Nephron progenitor cell (in vitro differentiated cells): ENCODE data around the gene POLL.
A peak's percentile ranks its signal among the peaks of the same experiment; 100 is the strongest.

Experiments used
- DNase-seq: peaks from one replicate; pipeline ENCODE4 v3.0.0; 2021
- H3K27ac Mint-ChIP-seq: 2 replicates; pipeline ENCODE4 v1.8.0; 2021; ENCODE audit warnings: mild to moderate bottlenecking, moderate library complexity, mixed read lengths
- H3K27me3 Mint-ChIP-seq: 2 replicates; pipeline ENCODE4 v1.8.0; 2021; ENCODE audit warnings: mild to moderate bottlenecking, low read depth, mixed read lengths; ENCODE audit not compliant: poor library complexity
- H3K36me3 Mint-ChIP-seq: 2 replicates; pipeline ENCODE4 v1.8.0; 2021; ENCODE audit warnings: low read depth, mixed read lengths
- H3K4me1 Mint-ChIP-seq: 2 replicates; pipeline ENCODE4 v1.8.0; 2021; ENCODE audit warnings: mixed read lengths
- H3K4me3 Mint-ChIP-seq: 2 replicates; pipeline ENCODE4 v1.8.0; 2021; ENCODE audit warnings: mild to moderate bottlenecking, moderate library complexity, mixed read lengths
- H3K9me3 Mint-ChIP-seq: 2 replicates; pipeline ENCODE4 v1.8.0; 2021; ENCODE audit warnings: mild to moderate bottlenecking, moderate library complexity, mixed read lengths
- TF ChIP-seq, protein P1 (sequence below): fragments of 200-600 bp; sonication (generic); IDR thresholded peaks from 2 replicates; pipeline ENCODE4 v1.5.0; 2021; ENCODE audit warnings: antibody characterized with exemption

The POLL gene

DNA sequence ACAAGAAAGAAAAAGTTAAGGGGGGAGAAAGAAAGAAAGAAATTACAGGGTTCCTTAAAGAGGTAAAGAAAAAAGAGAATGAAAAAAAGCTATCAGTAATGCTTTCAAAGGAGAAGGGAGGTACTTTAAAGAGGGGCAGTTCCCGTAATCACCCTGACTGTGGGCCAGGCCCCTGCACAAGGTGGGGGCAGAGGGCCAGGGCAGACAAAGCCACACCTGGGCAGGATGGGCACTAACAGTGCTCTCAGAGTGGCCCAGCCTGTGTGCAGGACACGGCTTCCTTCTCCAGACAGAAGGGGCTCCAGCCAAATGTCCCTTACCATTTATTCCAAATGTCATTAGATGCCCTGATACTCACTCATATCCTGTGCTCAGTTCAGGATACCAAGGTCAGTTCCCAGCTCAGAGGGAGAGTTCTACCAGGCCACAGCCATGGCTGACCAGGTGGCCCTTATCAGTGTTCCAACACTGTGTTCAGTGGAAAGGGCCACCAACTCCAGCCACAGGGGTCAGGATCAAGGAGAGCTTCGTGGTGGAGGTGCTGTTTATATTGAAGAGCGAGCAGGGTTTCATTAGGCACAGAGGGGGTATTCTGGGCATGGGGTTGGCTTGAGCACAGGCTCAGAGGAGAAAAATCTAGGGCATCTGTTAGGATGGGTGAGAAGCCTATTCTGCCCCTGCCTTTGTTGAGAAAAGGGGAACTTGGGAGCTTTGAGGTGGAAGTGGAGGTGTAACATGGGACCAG is 29.9 kb upstream of the POLL start:
- H3K27ac Mint-ChIP-seq = peak overlapping the region; percentile 57
- TF ChIP-seq, protein P1, sequence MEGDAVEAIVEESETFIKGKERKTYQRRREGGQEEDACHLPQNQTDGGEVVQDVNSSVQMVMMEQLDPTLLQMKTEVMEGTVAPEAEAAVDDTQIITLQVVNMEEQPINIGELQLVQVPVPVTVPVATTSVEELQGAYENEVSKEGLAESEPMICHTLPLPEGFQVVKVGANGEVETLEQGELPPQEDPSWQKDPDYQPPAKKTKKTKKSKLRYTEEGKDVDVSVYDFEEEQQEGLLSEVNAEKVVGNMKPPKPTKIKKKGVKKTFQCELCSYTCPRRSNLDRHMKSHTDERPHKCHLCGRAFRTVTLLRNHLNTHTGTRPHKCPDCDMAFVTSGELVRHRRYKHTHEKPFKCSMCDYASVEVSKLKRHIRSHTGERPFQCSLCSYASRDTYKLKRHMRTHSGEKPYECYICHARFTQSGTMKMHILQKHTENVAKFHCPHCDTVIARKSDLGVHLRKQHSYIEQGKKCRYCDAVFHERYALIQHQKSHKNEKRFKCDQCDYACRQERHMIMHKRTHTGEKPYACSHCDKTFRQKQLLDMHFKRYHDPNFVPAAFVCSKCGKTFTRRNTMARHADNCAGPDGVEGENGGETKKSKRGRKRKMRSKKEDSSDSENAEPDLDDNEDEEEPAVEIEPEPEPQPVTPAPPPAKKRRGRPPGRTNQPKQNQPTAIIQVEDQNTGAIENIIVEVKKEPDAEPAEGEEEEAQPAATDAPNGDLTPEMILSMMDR = no peak
- peaks cover 48% of the 10 kb centered on the region for H3K4me1 Mint-ChIP-seq
- peaks cover 23% of the 10 kb centered on the region for H3K36me3 Mint-ChIP-seq
- H3K4me3 Mint-ChIP-seq = no peak overlapping the region
- peaks cover 5% of the 10 kb centered on the region for H3K27me3 Mint-ChIP-seq
- DNase-seq = no peak
- H3K9me3 Mint-ChIP-seq = no peaks in the 10 kb centered on the region

DNA sequence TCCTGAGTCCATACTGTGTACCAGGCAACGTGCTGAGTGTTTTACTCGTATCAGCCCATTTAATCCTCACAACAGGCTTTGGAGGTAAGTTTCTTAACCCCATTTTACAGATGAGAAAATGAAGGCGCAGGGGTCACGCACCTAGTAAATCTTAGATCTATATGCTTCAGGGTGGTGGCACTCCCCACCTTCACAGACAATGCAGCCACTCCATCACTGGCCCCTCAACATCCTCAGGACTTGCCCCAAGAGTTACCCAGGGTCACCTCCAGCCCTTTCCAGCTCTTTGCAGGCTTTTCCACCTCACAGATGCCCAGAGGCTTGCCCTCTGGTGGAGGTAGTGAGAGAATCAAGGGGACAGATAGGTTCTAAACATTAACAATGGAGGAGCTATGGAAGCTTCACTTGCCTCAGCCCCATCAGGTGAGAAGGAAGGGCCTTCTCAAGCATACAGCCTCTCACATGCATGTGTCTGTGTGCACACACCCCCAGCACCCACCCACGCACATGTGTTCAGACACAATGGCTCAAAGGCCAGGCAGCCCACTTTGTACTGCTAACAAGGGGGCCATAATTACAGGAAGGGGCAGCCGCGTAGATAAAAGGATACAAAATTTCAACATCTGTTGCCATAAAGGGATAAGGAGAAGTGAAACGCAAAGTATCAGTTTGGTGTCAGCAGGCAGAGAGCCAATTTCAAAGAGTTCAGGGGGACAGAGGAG is 29.2 kb upstream of the POLL start:
- H3K36me3 Mint-ChIP-seq = peaks cover 16% of the 10 kb centered on the region
- no peak overlapping the region for H3K4me3 Mint-ChIP-seq
- TF ChIP-seq, protein P1 = no peak
- no peak for DNase-seq
- peaks cover 54% of the 10 kb centered on the region for H3K4me1 Mint-ChIP-seq
- H3K27ac Mint-ChIP-seq = peak overlapping the region; percentile 18
- peaks cover 5% of the 10 kb centered on the region for H3K27me3 Mint-ChIP-seq
- H3K9me3 Mint-ChIP-seq = no peaks in the 10 kb centered on the region

DNA sequence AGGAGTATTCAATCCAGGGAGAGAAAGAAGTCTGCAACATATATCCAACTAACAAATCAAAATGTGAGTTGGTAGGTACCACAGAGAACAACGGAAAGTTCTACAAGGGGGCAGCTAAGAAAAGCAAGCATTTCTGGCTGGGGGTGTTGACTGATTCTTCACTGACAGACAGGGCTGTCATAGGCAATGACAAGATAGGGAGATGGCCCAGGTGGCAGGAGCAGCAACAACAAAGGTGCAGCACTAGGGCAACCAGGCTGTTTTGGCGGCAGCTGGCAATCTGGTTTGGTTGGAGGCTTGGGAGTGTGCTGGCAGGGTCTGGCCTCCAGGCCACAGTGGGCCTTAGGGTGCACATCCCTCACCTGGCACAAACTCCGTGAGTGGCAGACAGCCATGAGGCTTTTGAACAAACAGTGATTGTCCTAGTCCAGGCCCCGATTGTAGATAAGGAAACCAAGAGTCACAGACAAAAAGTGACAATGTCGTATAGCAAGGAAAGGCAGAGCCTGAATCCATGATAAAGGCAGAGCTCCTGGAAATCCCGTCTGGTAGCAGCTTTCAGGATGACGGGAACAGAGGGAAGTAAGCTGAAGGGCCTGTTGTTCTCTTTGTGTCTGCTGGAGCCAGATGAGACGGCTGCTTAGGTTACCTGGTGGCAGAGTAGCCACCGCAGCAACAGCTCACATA is 28.5 kb upstream of the POLL start:
- H3K4me1 Mint-ChIP-seq = peaks cover 58% of the 10 kb centered on the region
- no peaks in the 10 kb centered on the region for H3K9me3 Mint-ChIP-seq
- H3K4me3 Mint-ChIP-seq = no peak overlapping the region
- peak overlapping the region; percentile 66 for H3K27ac Mint-ChIP-seq
- no peak for DNase-seq
- H3K27me3 Mint-ChIP-seq = peaks cover 3% of the 10 kb centered on the region
- peaks cover 12% of the 10 kb centered on the region for H3K36me3 Mint-ChIP-seq
- TF ChIP-seq, protein P1 = no peak

DNA sequence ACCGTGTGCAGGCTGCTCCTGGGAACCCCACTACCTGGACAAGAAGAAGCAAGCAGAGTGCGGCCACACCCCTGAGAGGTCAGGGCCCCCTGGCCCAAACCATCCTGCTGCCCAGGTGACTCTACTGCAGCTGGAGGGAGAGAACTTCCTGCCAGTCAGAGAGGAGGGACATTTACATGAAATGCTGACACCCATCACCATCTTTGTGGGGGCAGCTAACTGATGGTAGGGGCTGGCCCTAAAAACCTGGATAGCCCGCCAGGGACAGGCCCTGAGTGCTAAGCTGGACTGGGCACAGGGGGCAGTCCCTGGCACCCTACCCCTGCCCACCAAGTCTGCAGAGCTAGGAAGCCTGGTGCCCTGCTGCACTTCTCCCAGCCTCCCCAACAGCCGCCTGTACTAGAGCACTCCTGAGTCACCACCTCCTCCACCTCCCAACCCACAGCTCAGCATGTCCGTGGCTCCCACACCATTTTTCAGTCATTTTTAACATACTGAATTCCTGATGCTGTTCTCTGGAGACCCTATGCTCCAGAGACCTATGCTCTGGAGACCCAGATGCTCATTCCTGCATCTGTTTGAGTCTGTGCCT is 27.6 kb upstream of the POLL start:
- H3K4me1 Mint-ChIP-seq = peaks cover 63% of the 10 kb centered on the region
- DNase-seq = no peak
- TF ChIP-seq, protein P1 = no peak
- no peak overlapping the region for H3K4me3 Mint-ChIP-seq
- no peak overlapping the region for H3K27ac Mint-ChIP-seq
- peaks cover 2% of the 10 kb centered on the region for H3K27me3 Mint-ChIP-seq
- H3K9me3 Mint-ChIP-seq = no peaks in the 10 kb centered on the region
- peaks cover 15% of the 10 kb centered on the region for H3K36me3 Mint-ChIP-seq

DNA sequence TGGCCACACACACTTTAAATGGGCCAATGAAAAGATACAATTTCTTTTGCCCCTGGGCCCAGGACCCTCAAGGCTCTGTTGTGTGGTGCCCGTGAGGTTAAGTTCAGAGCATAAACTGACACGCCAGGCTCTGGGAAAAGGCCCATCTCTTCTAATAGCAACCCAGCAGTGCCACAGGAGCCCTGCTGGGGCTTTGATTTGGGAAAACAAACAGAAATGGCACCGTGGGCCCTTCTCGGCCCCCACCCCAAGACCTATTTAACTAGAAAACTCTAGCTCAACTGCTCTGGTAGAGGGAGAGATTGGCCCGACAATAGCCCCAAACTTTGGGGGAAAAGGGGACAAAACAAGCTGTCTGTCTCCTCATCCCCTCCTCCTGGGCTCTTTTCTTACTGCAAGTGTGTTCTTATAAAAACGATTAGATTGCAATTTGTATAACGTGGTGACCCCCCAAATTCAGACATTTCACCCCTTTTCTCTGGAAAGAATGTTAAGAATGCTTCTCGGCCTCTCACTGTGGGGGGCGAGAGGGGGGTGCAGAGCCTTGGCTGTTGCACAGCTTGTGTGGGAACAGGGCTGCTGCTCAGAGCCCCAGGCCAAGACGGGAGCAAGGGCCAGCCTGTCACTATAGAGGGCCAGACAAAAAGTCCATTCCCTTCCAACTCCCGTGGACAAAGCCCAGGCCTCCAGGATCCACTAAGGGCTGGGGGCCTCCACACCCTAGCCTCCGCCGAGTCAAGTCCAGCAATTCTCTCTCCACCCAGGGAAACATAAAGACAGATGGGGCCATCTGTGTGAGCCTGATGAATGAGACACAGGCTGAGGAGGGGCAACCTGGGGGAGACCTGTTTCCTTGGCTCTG is 26.8 kb upstream of the POLL start:
- no peak overlapping the region for H3K4me3 Mint-ChIP-seq
- peaks cover 2% of the 10 kb centered on the region for H3K27me3 Mint-ChIP-seq
- no peak for DNase-seq
- H3K36me3 Mint-ChIP-seq = peaks cover 16% of the 10 kb centered on the region
- TF ChIP-seq, protein P1 = no peak
- no peak overlapping the region for H3K27ac Mint-ChIP-seq
- H3K4me1 Mint-ChIP-seq = peaks cover 64% of the 10 kb centered on the region
- no peaks in the 10 kb centered on the region for H3K9me3 Mint-ChIP-seq
